Measurements from ENCODE around the gene VSNL1.

DNA sequence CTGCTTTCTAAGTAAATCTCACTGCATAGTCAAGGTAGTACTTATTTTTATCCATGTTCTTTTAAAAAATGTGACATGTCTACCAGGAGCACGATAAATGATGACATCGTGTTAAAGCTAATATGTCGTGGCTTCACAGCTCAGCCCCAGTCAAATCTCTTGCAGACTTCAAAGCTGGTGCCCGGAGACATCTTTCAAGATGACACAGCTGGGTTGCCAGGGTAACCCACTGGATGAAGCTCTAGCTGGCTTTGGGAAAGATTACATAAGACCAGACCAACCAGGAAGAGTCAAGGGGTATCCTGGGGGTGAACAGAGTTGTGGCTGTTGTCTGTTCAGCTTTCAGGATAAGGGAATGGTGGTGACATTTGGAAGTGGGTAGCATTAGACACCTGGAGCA, 67.8 kb downstream of the VSNL1 start:
- TF ChIP-seq POLR2A (IDR thresholded peaks at IDR 0.05) (no peak), CTCF (IDR thresholded peaks at IDR 0.05) (no peak), POLR2AphosphoS5 (IDR thresholded peaks at IDR 0.05) (no peak)

All from upper lobe of left lung (tissue), 4 donors.